ENCODE measurements around the gene MBNL3. TPM values are rescaled to one million over a fixed set of nuclear protein-coding genes. Genes with fewer than 3 reads are reported as not detected.

The MBNL3 gene
- 1.8 and 4.4 TPM in 2 replicates for total RNA-seq

DNA sequence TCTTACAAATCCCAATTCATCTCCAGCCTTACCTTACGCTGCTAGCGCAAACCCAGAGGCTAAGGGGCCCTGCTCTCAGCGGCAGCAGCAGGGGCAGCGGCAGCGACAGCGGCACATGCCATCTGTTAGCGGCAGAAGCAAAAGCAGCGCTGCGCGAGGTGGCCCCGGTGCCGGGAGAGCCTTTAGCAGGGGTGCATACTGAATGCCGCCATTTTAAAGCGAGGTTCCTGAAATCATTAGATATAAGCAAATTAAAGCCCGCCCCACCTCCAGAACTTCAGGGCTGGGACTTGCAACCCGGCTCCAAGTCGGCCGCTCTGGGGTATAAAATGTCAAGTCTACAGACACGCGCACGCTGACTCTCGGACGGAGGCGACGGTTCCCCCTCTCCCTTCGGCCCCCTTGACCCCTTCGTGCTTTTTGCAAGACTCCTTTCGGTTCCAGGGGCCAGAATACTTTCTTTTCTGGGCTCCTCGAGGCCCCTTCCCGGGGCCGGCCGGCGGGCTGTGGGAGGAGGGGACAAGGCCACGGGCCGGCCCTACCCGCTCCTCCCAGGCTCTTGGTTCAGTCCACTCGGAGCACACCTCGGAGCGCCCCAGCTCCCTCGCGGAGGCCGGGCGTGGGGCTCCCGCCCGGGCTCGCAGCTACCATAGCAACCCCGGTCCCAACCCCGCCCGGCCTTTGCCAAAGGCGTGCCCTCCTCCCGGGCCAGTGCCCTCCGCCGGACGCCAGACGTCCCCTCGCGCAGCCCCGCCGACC is at the start of gene MBNL3:
MBNL3 (minus strand) TSS at position 220 of the 759 bp plus-strand sequence. CDS start 49,427 bp downstream, outside the sequence.

